WERI-Rb-1 (cell line): Measurements from ENCODE around the gene PDP2.

ENCODE experiments used
- DNase-seq: peaks from one replicate; pipeline ENCODE4 v3.0.0-alpha.2; 2020
- H3K27ac ChIP-seq: fragments of 250-450 bp; sonication (Bioruptor Pico); 2 replicates; pipeline ENCODE4 v1.5.1; 2020; ENCODE audit warnings: mild to moderate bottlenecking, moderate library complexity
- H3K27me3 ChIP-seq: fragments of 250-450 bp; sonication (Bioruptor Pico); 2 replicates; pipeline ENCODE4 v1.5.1; 2021; ENCODE audit warnings: mild to moderate bottlenecking, low read depth, moderate library complexity; ENCODE audit not compliant: insufficient read depth, severe bottlenecking
- H3K36me3 ChIP-seq: fragments of 250-450 bp; sonication (Bioruptor Pico); 2 replicates; pipeline ENCODE4 v1.5.1; 2020; ENCODE audit warnings: mild to moderate bottlenecking, moderate library complexity
- H3K4me3 ChIP-seq: 2 replicates; pipeline ENCODE4 v1.5.1; 2011; ENCODE audit warnings: low read depth, mild to moderate bottlenecking, control low read depth, low read length
- H3K9me3 ChIP-seq: fragments of 250-450 bp; sonication (Bioruptor Pico); 2 replicates; pipeline ENCODE4 v1.5.1; 2021; ENCODE audit warnings: mild to moderate bottlenecking, moderate library complexity; ENCODE audit not compliant: severe bottlenecking
- TF ChIP-seq, protein P1 (sequence below): IDR thresholded peaks from 2 replicates; pipeline ENCODE4 v1.5.1; 2011; ENCODE audit warnings: low read depth, mild to moderate bottlenecking, control low read depth, inconsistent platforms, low read length

Gene PDP2

DNA sequence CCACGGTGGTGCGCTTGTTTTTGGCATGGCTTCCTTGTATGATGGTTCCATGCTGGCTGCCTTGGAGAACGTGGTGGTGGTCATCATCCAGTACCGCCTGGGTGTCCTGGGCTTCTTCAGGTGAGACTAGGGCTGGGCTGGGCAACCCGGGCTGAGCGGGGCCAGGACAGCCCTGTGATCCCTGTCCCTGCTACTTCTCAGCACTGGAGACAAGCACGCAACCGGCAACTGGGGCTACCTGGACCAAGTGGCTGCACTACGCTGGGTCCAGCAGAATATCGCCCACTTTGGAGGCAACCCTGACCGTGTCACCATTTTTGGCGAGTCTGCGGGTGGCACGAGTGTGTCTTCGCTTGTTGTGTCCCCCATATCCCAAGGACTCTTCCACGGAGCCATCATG, 59.9 kb downstream of the PDP2 start:
- Histone ChIP-seq H3K9me3 (no peaks in the 10 kb centered on the region), H3K4me3 (no peak overlapping the region), H3K27ac (no peak overlapping the region), H3K27me3 (no peaks in the 10 kb centered on the region), H3K36me3 (peaks cover 64% of the 10 kb centered on the region)
- TF ChIP-seq, protein P1, sequence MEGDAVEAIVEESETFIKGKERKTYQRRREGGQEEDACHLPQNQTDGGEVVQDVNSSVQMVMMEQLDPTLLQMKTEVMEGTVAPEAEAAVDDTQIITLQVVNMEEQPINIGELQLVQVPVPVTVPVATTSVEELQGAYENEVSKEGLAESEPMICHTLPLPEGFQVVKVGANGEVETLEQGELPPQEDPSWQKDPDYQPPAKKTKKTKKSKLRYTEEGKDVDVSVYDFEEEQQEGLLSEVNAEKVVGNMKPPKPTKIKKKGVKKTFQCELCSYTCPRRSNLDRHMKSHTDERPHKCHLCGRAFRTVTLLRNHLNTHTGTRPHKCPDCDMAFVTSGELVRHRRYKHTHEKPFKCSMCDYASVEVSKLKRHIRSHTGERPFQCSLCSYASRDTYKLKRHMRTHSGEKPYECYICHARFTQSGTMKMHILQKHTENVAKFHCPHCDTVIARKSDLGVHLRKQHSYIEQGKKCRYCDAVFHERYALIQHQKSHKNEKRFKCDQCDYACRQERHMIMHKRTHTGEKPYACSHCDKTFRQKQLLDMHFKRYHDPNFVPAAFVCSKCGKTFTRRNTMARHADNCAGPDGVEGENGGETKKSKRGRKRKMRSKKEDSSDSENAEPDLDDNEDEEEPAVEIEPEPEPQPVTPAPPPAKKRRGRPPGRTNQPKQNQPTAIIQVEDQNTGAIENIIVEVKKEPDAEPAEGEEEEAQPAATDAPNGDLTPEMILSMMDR, result no peak
- DNase-seq, result no peak
